Uterus (tissue), 4 donors: ENCODE results near the gene ALDH1L1. TPM values are rescaled to one million over a fixed set of nuclear protein-coding genes. Genes with fewer than 3 reads are reported as not detected.

ENCODE experiments used
- DNase-seq, 2 donors: peaks; one replicate each; pipeline ENCODE4 v3.0.0-alpha.2; 2019 to 2020
- H3K27ac ChIP-seq, 2 donors: fragments of 200-600 bp; sonication (generic); 1 replicate in 1 of 2; 2 replicates in 1 of 2; pipeline ENCODE4 v1.5.1; 2016 to 2018
- H3K27me3 ChIP-seq, 2 donors: fragments of 200-600 bp; sonication (generic); one replicate each; pipeline ENCODE4 v1.5.1; 2018 to 2019; ENCODE audit warnings: control low read depth in 1 of 2
- H3K36me3 ChIP-seq, 2 donors: fragments of 200-600 bp; sonication (generic); one replicate each; pipeline ENCODE4 v1.5.1; 2019; ENCODE audit warnings: control low read depth in 1 of 2
- H3K4me1 ChIP-seq, 2 donors: fragments of 200-600 bp; sonication (generic); one replicate each; pipeline ENCODE4 v1.5.1; 2018 to 2019; ENCODE audit warnings: control low read depth in 1 of 2
- H3K4me3 ChIP-seq, 2 donors: fragments of 200-600 bp; sonication (generic); 1 replicate in 1 of 2; 2 replicates in 1 of 2; pipeline ENCODE4 v1.5.1; 2018 to 2019; ENCODE audit warnings: mild to moderate bottlenecking in 1 of 2
- H3K9me3 ChIP-seq, 2 donors: fragments of 200-600 bp; sonication (generic); one replicate each; pipeline ENCODE4 v1.5.1; 2019; ENCODE audit warnings: control low read depth in 1 of 2
- CTCF ChIP-seq, 4 experiments: fragments of 200-600 bp in 2 of 4; fragments of 450-650 bp in 2 of 4; sonication (generic) in 2 of 4; IDR thresholded peaks; one replicate each; pipeline ENCODE4 v1.5.1; 2016 to 2019; ENCODE audit warnings: antibody characterized with exemption in 4 of 4, mild to moderate bottlenecking in 2 of 4, moderate library complexity in 1 of 4
- POLR2A ChIP-seq, 2 donors: fragments of 450-650 bp; IDR thresholded peaks; one replicate each; pipeline ENCODE4 v1.6.1; 2016; ENCODE audit warnings: antibody characterized with exemption in 2 of 2, mild to moderate bottlenecking in 1 of 2, moderate library complexity in 1 of 2
- intact Hi-C: fragments of 100-400 bp; cut with DNase I; formaldehyde crosslinking; loops from one replicate; pipeline ENCODE4 v1.15.1; 2023; ENCODE audit warnings: low total_unique reads
- total RNA-seq, 4 donors: library from RNA; depleted of rRNA in 3 of 4; stranded (reverse); fragments of >200 nt in 3 of 4; gene quantifications; one replicate each; pipeline versions ENCODE4 v1.1.0 to v1.2.4, GENCODE V29; 2014 to 2023
- donor health status: DM: yes; HTN: yes; CAD: no.

ALDH1L1 gene
- total RNA-seq, 4 donors from 2014 or later: 2.1 to 27.3 (median 8.4) TPM

- DNase-seq: no peak
- H3K27ac ChIP-seq: no peak overlapping the region
- H3K36me3 ChIP-seq: no peaks in the 10 kb centered on the region
- H3K9me3 ChIP-seq: no peaks in the 10 kb centered on the region
- TF ChIP-seq CTCF (IDR thresholded peaks at IDR 0.05): no peak
- no peak for TF ChIP-seq POLR2A (IDR thresholded peaks at IDR 0.05)
- intact Hi-C loops: no loop called here
- H3K4me1 ChIP-seq: no peaks in the 10 kb centered on the region
- H3K4me3 ChIP-seq: no peak overlapping the region
- H3K27me3 ChIP-seq: no peaks in the 10 kb centered on the region
These were observed 17.0 kb upstream of the ALDH1L1 start for GRCh38 chr3:126197343-126197742.

GRCh38 chr3:126194713-126195305, 14.4 kb upstream of the ALDH1L1 start:
- TF ChIP-seq CTCF (IDR thresholded peaks at IDR 0.05) (no peak), POLR2A (IDR thresholded peaks at IDR 0.05) (no peak)

GRCh38 chr3:126191246-126191645, 10.9 kb upstream of the ALDH1L1 start:
- intact Hi-C loops: no loop called here
- Histone ChIP-seq H3K4me1 (no peaks in the 10 kb centered on the region), H3K4me3 (no peak overlapping the region), H3K36me3 (no peaks in the 10 kb centered on the region), H3K27me3 (no peaks in the 10 kb centered on the region), H3K27ac (no peak overlapping the region), H3K9me3 (no peaks in the 10 kb centered on the region)
- TF ChIP-seq POLR2A (IDR thresholded peaks at IDR 0.05) (no peak), CTCF (IDR thresholded peaks at IDR 0.05) (no peak)
- DNase-seq: no peak

More at GRCh38 chr3:126194713-126195305, 14.4 kb upstream of the ALDH1L1 start:
- DNase-seq: no peak
- intact Hi-C loops: no loop called here
- no peaks in the 10 kb centered on the region for H3K9me3 ChIP-seq
- H3K4me1 ChIP-seq: no peaks in the 10 kb centered on the region
- H3K4me3 ChIP-seq: no peak overlapping the region
- no peaks in the 10 kb centered on the region for H3K27me3 ChIP-seq
- no peaks in the 10 kb centered on the region for H3K36me3 ChIP-seq
- H3K27ac ChIP-seq: no peak overlapping the region

- Histone ChIP-seq H3K36me3 (no peaks in the 10 kb centered on the region), H3K4me1 (no peaks in the 10 kb centered on the region)
These were observed 7.5 kb upstream of the ALDH1L1 start for GRCh38 chr3:126187920-126188319.

GRCh38 chr3:126186749-126187148, 6.4 kb upstream of the ALDH1L1 start:
- H3K36me3 ChIP-seq: no peaks in the 10 kb centered on the region
- no peaks in the 10 kb centered on the region for H3K4me1 ChIP-seq
- no peak for TF ChIP-seq CTCF (IDR thresholded peaks at IDR 0.05)
- TF ChIP-seq POLR2A (IDR thresholded peaks at IDR 0.05): no peak
- no peaks in the 10 kb centered on the region for H3K9me3 ChIP-seq
- no peaks in the 10 kb centered on the region for H3K27me3 ChIP-seq
- DNase-seq: no peak
- intact Hi-C loops: no loop called here
- H3K27ac ChIP-seq: no peak overlapping the region
- H3K4me3 ChIP-seq: no peak overlapping the region

More at GRCh38 chr3:126187920-126188319, 7.5 kb upstream of the ALDH1L1 start:
- H3K9me3 ChIP-seq: no peaks in the 10 kb centered on the region
- H3K27me3 ChIP-seq: no peaks in the 10 kb centered on the region
- no peak for DNase-seq
- intact Hi-C loops: no loop called here
- TF ChIP-seq POLR2A (IDR thresholded peaks at IDR 0.05) (no peak), CTCF (IDR thresholded peaks at IDR 0.05) (no peak)
- no peak overlapping the region for H3K27ac ChIP-seq
- no peak overlapping the region for H3K4me3 ChIP-seq
